Vagina (tissue), 2 donors: ENCODE data around the gene PDE8A.

Experiments
- POLR2A ChIP-seq, 2 donors: fragments of 450-650 bp; IDR thresholded peaks; one replicate each; pipeline ENCODE4 v1.6.1; 2017; ENCODE audit warnings: antibody characterized with exemption in 2 of 2, mild to moderate bottlenecking in 2 of 2, moderate library complexity in 2 of 2
- POLR2AphosphoS5 ChIP-seq, 2 donors: sonication (generic); formaldehyde crosslinking; IDR thresholded peaks; one replicate each; pipeline ENCODE4 v1.9.0; 2017; ENCODE audit warnings: antibody characterized with exemption in 2 of 2, mild to moderate bottlenecking in 2 of 2, low read depth in 1 of 2; ENCODE audit not compliant: insufficient read depth in 1 of 2
- TF ChIP-seq, protein P1 (sequence below), 3 experiments: fragments of 450-650 bp in 2 of 3; fragments of 200-600 bp in 1 of 3; sonication (generic) in 1 of 3; IDR thresholded peaks; one replicate each; pipeline ENCODE4 v1.5.1; 2017 to 2019; ENCODE audit warnings: antibody characterized with exemption in 3 of 3, mild to moderate bottlenecking in 2 of 3, moderate library complexity in 2 of 3

- TF ChIP-seq, protein P1, sequence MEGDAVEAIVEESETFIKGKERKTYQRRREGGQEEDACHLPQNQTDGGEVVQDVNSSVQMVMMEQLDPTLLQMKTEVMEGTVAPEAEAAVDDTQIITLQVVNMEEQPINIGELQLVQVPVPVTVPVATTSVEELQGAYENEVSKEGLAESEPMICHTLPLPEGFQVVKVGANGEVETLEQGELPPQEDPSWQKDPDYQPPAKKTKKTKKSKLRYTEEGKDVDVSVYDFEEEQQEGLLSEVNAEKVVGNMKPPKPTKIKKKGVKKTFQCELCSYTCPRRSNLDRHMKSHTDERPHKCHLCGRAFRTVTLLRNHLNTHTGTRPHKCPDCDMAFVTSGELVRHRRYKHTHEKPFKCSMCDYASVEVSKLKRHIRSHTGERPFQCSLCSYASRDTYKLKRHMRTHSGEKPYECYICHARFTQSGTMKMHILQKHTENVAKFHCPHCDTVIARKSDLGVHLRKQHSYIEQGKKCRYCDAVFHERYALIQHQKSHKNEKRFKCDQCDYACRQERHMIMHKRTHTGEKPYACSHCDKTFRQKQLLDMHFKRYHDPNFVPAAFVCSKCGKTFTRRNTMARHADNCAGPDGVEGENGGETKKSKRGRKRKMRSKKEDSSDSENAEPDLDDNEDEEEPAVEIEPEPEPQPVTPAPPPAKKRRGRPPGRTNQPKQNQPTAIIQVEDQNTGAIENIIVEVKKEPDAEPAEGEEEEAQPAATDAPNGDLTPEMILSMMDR (IDR thresholded peaks at IDR 0.05): no peak
- TF ChIP-seq POLR2A (IDR thresholded peaks at IDR 0.05) (no peak), POLR2AphosphoS5 (IDR thresholded peaks at IDR 0.05; ENCODE audit: insufficient read depth in 1 of 2, low read depth in 1 of 2) (no peak)
These were observed 44.5 kb upstream of the PDE8A start for GRCh38 chr15:84937144-84937543.
